Measurements from ENCODE around the gene HSD11B1. TPM values are rescaled to one million over a fixed set of nuclear protein-coding genes. Genes with fewer than 3 reads are reported as not detected.
A peak's percentile ranks its signal among the peaks of the same experiment; 100 is the strongest.

Gene HSD11B1
- total RNA-seq, 2 experiments from 2014 or later: 0.33 TPM; not detected in 1

GRCh38 chr1:209723756-209724693 lies 19.4 kb downstream of the HSD11B1 start:
- peak overlapping the region; percentile 42 for H3K4me3 Mint-ChIP-seq
- Histone ChIP-seq H3K9me3 (ENCODE audit: control insufficient read depth in 1 of 2, insufficient read depth in 1 of 2, low read length in 2 of 2) (no peaks in the 10 kb centered on the region), H3K27ac (ENCODE audit: low read depth in 1 of 2, low read length in 2 of 2) (no peak overlapping the region), H3K36me3 (ENCODE audit: insufficient read depth, low read length) (no peaks in the 10 kb centered on the region), H3K4me3 (ENCODE audit: low read length) (no peak overlapping the region), H3K27me3 (ENCODE audit: control insufficient read depth in 1 of 2, insufficient read depth in 2 of 2, low read length in 2 of 2) (no peaks in the 10 kb centered on the region), H3K4me1 (ENCODE audit: insufficient read depth, low read length) (peaks cover 10% of the 10 kb centered on the region)
- H3K27me3 Mint-ChIP-seq: no peaks in the 10 kb centered on the region
- H3K4me1 Mint-ChIP-seq (ENCODE audit: low read depth): peaks cover 32% of the 10 kb centered on the region
- peaks cover 2% of the 10 kb centered on the region for H3K9me3 Mint-ChIP-seq
- intact Hi-C loops (cut with DNase I, micrococcal nuclease): no loop called here
- no peaks in the 10 kb centered on the region for H3K36me3 Mint-ChIP-seq (ENCODE audit: low read depth)
- peak overlapping the region; percentile 69 for H3K27ac Mint-ChIP-seq
- ATAC-seq (ENCODE audit: poor library complexity): peak; percentile 46
- DNase-seq: peak in 4 of 14 experiments; percentile 17 to 47 (median 39)
- ChIA-PET CTCF (interaction anchor here (1.0 to 1.7 kb wide), 2 partner anchors 24 to 99 kb away, joined by 3 to 6 read pairs; no protein-coding TSS in a partner anchor), POLR2A (interaction anchor here (0.9 to 3.2 kb wide), 8 partner anchors 10 to 60 kb away, joined by 3 to 20 read pairs (median 4); partner anchors contain the start of gene C1orf74)
- TF ChIP-seq, protein P1, sequence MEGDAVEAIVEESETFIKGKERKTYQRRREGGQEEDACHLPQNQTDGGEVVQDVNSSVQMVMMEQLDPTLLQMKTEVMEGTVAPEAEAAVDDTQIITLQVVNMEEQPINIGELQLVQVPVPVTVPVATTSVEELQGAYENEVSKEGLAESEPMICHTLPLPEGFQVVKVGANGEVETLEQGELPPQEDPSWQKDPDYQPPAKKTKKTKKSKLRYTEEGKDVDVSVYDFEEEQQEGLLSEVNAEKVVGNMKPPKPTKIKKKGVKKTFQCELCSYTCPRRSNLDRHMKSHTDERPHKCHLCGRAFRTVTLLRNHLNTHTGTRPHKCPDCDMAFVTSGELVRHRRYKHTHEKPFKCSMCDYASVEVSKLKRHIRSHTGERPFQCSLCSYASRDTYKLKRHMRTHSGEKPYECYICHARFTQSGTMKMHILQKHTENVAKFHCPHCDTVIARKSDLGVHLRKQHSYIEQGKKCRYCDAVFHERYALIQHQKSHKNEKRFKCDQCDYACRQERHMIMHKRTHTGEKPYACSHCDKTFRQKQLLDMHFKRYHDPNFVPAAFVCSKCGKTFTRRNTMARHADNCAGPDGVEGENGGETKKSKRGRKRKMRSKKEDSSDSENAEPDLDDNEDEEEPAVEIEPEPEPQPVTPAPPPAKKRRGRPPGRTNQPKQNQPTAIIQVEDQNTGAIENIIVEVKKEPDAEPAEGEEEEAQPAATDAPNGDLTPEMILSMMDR (IDR thresholded peaks at IDR 0.05): no peak

DNA sequence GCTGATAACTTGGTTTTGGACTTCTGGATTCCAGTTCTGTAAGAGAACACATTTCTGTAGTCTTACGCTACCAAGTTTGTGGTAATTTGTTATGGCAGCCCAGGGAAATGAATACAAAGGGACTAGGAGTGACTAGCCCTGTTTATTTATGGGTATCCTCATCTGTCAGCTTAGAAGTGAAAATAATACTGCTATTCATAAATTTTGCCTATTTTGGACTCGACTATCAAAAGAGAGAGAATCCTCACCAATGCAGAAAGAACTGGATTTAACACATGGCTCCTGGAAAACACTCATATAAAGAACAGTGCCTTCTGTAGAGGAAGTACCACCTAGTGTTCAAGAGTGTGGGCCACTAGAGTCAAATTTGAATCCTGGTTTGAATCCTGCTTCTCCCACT lies 22.6 kb downstream of the HSD11B1 start:
- Histone ChIP-seq H3K27me3 (ENCODE audit: control insufficient read depth in 1 of 2, insufficient read depth in 2 of 2, low read length in 2 of 2) (no peaks in the 10 kb centered on the region), H3K27ac (ENCODE audit: low read depth in 1 of 2, low read length in 2 of 2) (no peak overlapping the region), H3K36me3 (ENCODE audit: insufficient read depth, low read length) (no peaks in the 10 kb centered on the region), H3K4me3 (ENCODE audit: low read length) (no peak overlapping the region), H3K4me1 (ENCODE audit: insufficient read depth, low read length) (peaks cover 10% of the 10 kb centered on the region), H3K9me3 (ENCODE audit: control insufficient read depth in 1 of 2, insufficient read depth in 1 of 2, low read length in 2 of 2) (no peaks in the 10 kb centered on the region)
- H3K36me3 Mint-ChIP-seq (ENCODE audit: low read depth): no peaks in the 10 kb centered on the region
- H3K27me3 Mint-ChIP-seq: no peaks in the 10 kb centered on the region
- intact Hi-C loops (cut with DNase I, micrococcal nuclease): no loop called here
- TF ChIP-seq, protein P1 (IDR thresholded peaks at IDR 0.05): no peak
- POLR2A ChIA-PET: interaction anchor here (0.8 to 1.6 kb wide), 3 partner anchors 10 to 38 kb away, joined by 3 to 4 read pairs (median 3); no protein-coding TSS in a partner anchor
- H3K27ac Mint-ChIP-seq: no peak overlapping the region
- no peaks in the 10 kb centered on the region for H3K9me3 Mint-ChIP-seq
- peaks cover 30% of the 10 kb centered on the region for H3K4me1 Mint-ChIP-seq (ENCODE audit: low read depth)
- CTCF ChIA-PET: no interaction called here
- DNase-seq (no peak), ATAC-seq (ENCODE audit: poor library complexity) (no peak)
- no peak overlapping the region for H3K4me3 Mint-ChIP-seq

- H3K4me3 Mint-ChIP-seq: no peak overlapping the region
- ATAC-seq (ENCODE audit: poor library complexity): no peak
Observed at GRCh38 chr1:209727785-209728184, 23.1 kb downstream of the HSD11B1 start.

More at GRCh38 chr1:209727785-209728184, 23.1 kb downstream of the HSD11B1 start:
- no peaks in the 10 kb centered on the region for H3K9me3 Mint-ChIP-seq
- H3K36me3 Mint-ChIP-seq (ENCODE audit: low read depth): no peaks in the 10 kb centered on the region
- H3K4me1 Mint-ChIP-seq (ENCODE audit: low read depth): peaks cover 28% of the 10 kb centered on the region
- no peaks in the 10 kb centered on the region for H3K27me3 ChIP-seq (ENCODE audit: control insufficient read depth in 1 of 2, insufficient read depth in 2 of 2, low read length in 2 of 2)
- peaks cover 10% of the 10 kb centered on the region for H3K4me1 ChIP-seq (ENCODE audit: insufficient read depth, low read length)
- H3K9me3 ChIP-seq (ENCODE audit: control insufficient read depth in 1 of 2, insufficient read depth in 1 of 2, low read length in 2 of 2): no peaks in the 10 kb centered on the region
- DNase-seq: no peak
- H3K4me3 ChIP-seq (ENCODE audit: low read length): no peak overlapping the region
- TF ChIP-seq, protein P1 (IDR thresholded peaks at IDR 0.05): no peak
- intact Hi-C loops (cut with DNase I, micrococcal nuclease): no loop called here
- CTCF ChIA-PET: no interaction called here
- H3K36me3 ChIP-seq (ENCODE audit: insufficient read depth, low read length): no peaks in the 10 kb centered on the region
- H3K27me3 Mint-ChIP-seq: no peaks in the 10 kb centered on the region
- POLR2A ChIA-PET: interaction anchor here (0.8 to 1.6 kb wide), 3 partner anchors 9 to 38 kb away, joined by 3 to 4 read pairs (median 3); no protein-coding TSS in a partner anchor
- no peak overlapping the region for H3K27ac ChIP-seq (ENCODE audit: low read depth in 1 of 2, low read length in 2 of 2)
- H3K27ac Mint-ChIP-seq: no peak overlapping the region

All from CD4-positive, alpha-beta T cell (primary cell).